Measurements from ENCODE around the gene PTPN20. TPM values are rescaled to one million over a fixed set of nuclear protein-coding genes. Genes with fewer than 3 reads are reported as not detected.

PTPN20 gene
- total RNA-seq, 2 donors from 2014 or later, result 2.5 to 10.2 TPM

DNA sequence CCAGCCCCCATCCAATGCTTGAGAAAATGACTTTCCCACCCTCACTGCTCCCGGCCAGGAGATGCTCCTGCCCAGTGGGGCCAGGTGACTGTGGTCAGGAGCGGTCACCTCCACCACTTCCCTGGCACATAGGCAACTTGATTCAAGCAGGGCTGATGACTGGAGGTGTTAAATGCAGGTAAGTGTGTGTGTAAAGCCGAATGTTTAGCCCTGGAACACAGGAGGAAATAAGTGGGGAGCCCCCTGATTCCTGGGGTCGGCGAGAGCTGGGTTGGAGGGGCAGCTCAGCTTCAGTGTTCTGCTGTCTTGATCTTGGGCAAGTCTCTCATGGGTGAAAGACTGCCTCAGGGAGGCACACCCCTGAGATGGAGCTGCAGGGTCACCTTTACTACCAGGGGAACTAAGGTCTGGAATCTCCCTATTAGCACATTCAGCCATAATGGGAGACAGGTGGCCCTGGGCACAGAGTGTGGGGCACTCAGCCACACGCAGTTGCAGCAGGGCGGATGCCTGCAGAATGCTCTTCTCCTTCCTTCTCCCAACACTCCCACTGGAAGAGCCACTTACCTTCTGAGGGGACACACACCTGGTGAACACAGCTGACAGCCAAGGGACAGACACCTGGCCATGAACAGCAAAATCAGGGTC, 124.1 kb downstream of the PTPN20 start:
- Histone ChIP-seq H3K27ac (no peak overlapping the region), H3K27me3 (replicated peaks; ENCODE audit: insufficient read depth) (no peaks in the 10 kb centered on the region), H3K36me3 (no peaks in the 10 kb centered on the region), H3K4me1 (replicated peaks) (no peaks in the 10 kb centered on the region), H3K9me3 (no peaks in the 10 kb centered on the region), H3K4me3 (no peak overlapping the region)
- no peak for TF ChIP-seq POLR2AphosphoS5 (IDR thresholded peaks at IDR 0.05)
- intact Hi-C loops (cut with DNase I), result no loop called here
- no peak for DNase-seq (ENCODE audit: low spot score)
- 94% methylated on average over 7 of the region's 7 CpGs for WGBS

GRCh38 chr10:47035819-47036337, 124.7 kb downstream of the PTPN20 start:
- intact Hi-C loops (cut with DNase I), result no loop called here
- TF ChIP-seq POLR2AphosphoS5 (IDR thresholded peaks at IDR 0.05), result no peak
- TF ChIP-seq, protein P1, sequence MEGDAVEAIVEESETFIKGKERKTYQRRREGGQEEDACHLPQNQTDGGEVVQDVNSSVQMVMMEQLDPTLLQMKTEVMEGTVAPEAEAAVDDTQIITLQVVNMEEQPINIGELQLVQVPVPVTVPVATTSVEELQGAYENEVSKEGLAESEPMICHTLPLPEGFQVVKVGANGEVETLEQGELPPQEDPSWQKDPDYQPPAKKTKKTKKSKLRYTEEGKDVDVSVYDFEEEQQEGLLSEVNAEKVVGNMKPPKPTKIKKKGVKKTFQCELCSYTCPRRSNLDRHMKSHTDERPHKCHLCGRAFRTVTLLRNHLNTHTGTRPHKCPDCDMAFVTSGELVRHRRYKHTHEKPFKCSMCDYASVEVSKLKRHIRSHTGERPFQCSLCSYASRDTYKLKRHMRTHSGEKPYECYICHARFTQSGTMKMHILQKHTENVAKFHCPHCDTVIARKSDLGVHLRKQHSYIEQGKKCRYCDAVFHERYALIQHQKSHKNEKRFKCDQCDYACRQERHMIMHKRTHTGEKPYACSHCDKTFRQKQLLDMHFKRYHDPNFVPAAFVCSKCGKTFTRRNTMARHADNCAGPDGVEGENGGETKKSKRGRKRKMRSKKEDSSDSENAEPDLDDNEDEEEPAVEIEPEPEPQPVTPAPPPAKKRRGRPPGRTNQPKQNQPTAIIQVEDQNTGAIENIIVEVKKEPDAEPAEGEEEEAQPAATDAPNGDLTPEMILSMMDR (IDR thresholded peaks at IDR 0.05), result no peak
- TF ChIP-seq POLR2A (IDR thresholded peaks at IDR 0.05), result no peak
- H3K4me1 ChIP-seq (replicated peaks), result no peaks in the 10 kb centered on the region
- no peaks in the 10 kb centered on the region for H3K36me3 ChIP-seq
- no peak overlapping the region for H3K27ac ChIP-seq
- H3K4me3 ChIP-seq, result no peak overlapping the region
- WGBS, result 100% methylated on average over 4 of the region's 4 CpGs
- no peak for DNase-seq (ENCODE audit: low spot score)
- H3K27me3 ChIP-seq (replicated peaks; ENCODE audit: insufficient read depth), result no peaks in the 10 kb centered on the region
- no peaks in the 10 kb centered on the region for H3K9me3 ChIP-seq

DNA sequence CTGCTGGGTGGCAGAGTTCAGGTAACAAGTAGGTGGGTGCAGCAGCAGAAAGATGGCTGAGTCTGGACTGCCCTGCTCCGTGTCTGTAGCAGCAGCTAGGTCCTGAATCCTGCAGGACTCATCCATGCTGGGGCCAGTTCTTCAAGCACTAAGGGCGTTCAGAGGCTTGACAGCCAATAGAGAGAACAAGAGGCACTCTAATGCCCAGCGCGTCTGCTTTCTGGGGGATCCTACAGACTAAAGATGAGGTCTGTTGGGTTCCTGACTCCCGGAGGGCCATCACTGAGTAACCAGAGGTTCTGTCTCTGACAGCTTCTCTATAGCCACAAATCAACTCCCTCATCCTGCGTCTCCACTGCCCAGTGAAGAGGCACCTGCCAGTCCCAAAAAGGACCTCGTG, 125.5 kb downstream of the PTPN20 start:
- Histone ChIP-seq H3K4me1 (replicated peaks) (no peaks in the 10 kb centered on the region), H3K36me3 (no peaks in the 10 kb centered on the region), H3K27ac (no peak overlapping the region), H3K27me3 (replicated peaks; ENCODE audit: insufficient read depth) (no peaks in the 10 kb centered on the region), H3K4me3 (no peak overlapping the region), H3K9me3 (no peaks in the 10 kb centered on the region)
- no peak for TF ChIP-seq POLR2A (IDR thresholded peaks at IDR 0.05)
- no peak for TF ChIP-seq POLR2AphosphoS5 (IDR thresholded peaks at IDR 0.05)
- TF ChIP-seq, protein P1 (IDR thresholded peaks at IDR 0.05), result no peak
- WGBS, result 84% methylated on average over 7 of the region's 7 CpGs
- no peak for DNase-seq (ENCODE audit: low spot score)
- intact Hi-C loops (cut with DNase I), result no loop called here

GRCh38 chr10:47037654-47038425, 126.6 kb downstream of the PTPN20 start:
- intact Hi-C loops (cut with DNase I), result no loop called here
- DNase-seq (ENCODE audit: low spot score), result no peak
- H3K4me1 ChIP-seq (replicated peaks), result no peaks in the 10 kb centered on the region
- no peaks in the 10 kb centered on the region for H3K27me3 ChIP-seq (replicated peaks; ENCODE audit: insufficient read depth)
- no peak overlapping the region for H3K27ac ChIP-seq
- H3K36me3 ChIP-seq, result no peaks in the 10 kb centered on the region
- WGBS, result 82% methylated on average over 10 of the region's 10 CpGs
- H3K4me3 ChIP-seq, result no peak overlapping the region
- H3K9me3 ChIP-seq, result no peaks in the 10 kb centered on the region
- TF ChIP-seq, protein P1 (IDR thresholded peaks at IDR 0.05), result no peak
- TF ChIP-seq POLR2AphosphoS5 (IDR thresholded peaks at IDR 0.05), result no peak
- TF ChIP-seq POLR2A (IDR thresholded peaks at IDR 0.05), result no peak

DNA sequence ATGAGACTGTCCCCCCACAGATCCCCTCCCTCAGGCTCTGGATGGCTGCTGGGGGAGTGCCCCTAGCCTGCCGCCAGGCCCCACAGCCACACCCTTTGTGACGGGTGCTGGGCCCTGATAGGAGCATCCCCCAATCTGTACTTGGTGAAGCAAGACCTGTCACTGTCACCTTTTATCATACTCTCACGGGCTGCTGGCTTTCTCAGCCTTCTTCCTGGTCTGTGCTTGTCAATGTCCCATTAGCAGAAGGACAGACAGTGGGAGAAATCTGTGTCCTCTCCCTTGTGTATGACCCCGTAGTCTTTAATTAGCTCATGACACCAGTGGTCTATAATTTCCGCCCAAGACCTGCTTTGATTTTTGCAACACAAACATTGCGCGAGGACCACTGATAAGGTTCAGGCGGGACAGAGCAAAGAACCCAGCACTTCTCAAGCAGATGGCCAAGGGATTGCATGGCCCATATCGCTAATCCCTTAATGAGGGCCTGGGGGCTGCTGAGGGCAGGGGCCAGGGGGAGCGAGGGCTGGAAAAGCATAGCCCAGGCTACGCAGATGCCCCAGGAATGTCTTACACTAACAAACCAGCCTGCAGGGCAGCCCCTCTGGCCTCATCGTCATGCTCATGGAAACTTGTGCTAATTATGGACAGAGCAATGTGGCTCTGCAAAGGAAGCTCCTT, 127.8 kb downstream of the PTPN20 start:
- H3K36me3 ChIP-seq, result no peaks in the 10 kb centered on the region
- no peak overlapping the region for H3K4me3 ChIP-seq
- TF ChIP-seq POLR2A (IDR thresholded peaks at IDR 0.05), result no peak
- TF ChIP-seq, protein P1 (IDR thresholded peaks at IDR 0.05), result no peak
- H3K4me1 ChIP-seq (replicated peaks), result no peaks in the 10 kb centered on the region
- no peaks in the 10 kb centered on the region for H3K9me3 ChIP-seq
- intact Hi-C loops (cut with DNase I), result no loop called here
- no peak for DNase-seq (ENCODE audit: low spot score)
- H3K27ac ChIP-seq, result no peak overlapping the region
- 77% methylated on average over 12 of the region's 12 CpGs for WGBS
- H3K27me3 ChIP-seq (replicated peaks; ENCODE audit: insufficient read depth), result no peaks in the 10 kb centered on the region

All from prostate gland (tissue), 2 donors.